HG03280 (cell line): ENCODE results near the gene PDLIM7.

Experiments used
- ATAC-seq: cut with Tn5 transposase; IDR thresholded peaks from one replicate; pipeline ENCODE4 v1.9.1; 2021; ENCODE audit warnings: mild to moderate bottlenecking, moderate library complexity; ENCODE audit not compliant: unreplicated experiment

PDLIM7 gene

DNA sequence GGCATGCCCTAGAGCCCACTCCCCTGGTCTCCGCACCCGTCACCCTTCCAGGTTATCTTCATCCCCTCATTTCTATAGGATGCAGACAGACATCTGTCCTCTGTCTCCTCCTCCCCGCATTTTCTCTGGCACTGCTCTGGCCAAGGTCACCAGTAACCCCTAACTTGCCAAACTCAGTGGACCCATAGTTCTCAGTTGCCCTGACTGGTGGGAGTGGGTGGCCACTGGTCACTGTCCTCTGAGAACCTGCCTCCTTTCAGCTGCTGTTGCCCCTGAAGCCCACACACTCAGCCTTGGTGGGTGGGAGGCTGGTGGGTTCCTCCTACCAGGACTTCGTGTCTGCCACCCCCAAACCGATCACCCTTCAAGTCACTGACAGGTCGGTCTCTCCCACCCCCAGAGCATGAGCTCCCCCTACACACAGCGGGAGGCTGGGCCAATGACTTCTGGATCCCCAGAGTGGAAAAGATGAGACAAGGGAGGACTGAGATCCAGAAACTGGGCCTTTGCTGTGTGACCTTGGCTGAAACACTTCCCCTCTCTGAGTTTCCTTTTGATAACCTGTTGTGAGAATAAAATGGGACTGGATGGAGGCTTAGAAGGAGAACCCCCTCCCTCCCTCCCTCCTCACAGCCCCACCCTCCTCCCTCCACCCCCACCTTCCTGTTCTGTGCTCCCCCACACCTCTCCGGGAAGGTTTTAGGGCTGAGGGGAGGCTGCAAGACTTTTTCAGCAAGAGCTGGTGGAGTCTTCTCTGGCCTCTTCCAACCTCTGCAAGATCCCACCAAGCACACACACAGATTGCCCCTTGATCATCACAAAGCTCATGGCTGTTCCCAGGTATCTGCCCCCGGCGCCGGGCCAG, 21.6 kb downstream of the PDLIM7 start:
- ATAC-seq = no peak

DNA sequence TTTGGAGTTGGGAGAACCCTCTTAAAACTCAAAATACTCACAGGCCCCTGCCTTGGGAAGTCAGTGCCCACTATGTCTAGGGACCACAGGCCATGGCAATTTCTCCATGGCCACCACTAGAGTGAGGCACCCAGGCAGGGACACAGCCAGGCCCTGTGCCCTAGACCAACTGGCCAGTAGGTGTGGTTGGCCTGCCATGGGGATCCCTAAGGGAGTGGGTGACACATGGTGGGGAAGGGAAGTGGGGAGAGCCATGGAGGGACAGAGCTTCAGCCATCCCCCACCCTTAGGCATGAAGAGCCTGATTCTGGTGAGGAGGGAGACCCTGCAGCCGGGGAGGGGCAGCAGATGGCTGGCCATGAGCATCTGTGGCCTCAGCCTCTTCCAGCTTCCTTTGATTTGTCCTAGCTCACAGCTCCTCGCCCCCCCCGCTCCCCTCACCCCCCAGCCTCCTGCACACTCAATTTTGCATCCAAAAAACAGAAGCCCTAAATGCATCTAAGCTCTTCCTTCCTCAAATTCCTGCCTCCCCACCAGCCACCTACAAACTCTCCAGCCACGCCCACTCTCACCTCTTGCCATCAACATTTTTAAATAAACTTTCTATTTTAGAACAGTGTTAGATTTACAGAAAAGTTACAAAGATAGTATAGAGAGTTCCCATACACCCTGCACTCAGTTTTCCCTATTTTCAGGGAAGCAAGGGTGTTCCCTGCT, 22.4 kb downstream of the PDLIM7 start:
- ATAC-seq = no peak

DNA sequence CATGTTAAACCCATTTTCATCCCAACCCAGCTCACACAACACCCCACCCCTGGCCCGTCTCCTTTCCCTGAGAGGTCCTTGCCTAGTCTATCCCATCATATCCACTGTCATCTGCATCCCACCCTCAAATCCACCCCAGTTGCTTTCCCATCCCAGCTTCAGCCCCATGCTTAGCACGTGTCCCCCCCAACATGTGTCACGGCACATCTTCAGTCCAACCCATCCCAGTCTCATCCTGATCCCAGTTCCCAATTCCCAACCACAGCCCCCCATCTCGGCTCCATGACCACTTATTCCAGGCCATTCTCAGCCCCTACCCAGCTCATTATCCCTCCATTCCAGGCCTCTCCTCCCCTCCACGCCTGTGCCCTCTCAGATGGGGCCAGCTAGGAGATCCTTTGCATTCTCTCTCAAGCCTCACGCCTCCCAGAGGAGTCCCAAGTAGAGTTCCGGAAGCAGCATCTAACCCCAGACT, 23.4 kb downstream of the PDLIM7 start:
- no peak for ATAC-seq

GRCh38 chr5:177473443-177474001, 23.9 kb downstream of the PDLIM7 start, which contains the start of gene DBN1:
DBN1 (minus strand) TSS chr5:177473634; CDS start chr5:177473521, 113 bp downstream.
- ATAC-seq = no peak

GRCh38 chr5:177472460-177473442, 24.7 kb downstream of the PDLIM7 start:
- ATAC-seq = peak; percentile 39

GRCh38 chr5:177471610-177472356, 25.6 kb downstream of the PDLIM7 start:
- ATAC-seq = no peak

- no peak for ATAC-seq
Observed at GRCh38 chr5:177470759-177471536, 26.5 kb downstream of the PDLIM7 start.

GRCh38 chr5:177469750-177470525, 27.5 kb downstream of the PDLIM7 start:
- no peak for ATAC-seq

DNA sequence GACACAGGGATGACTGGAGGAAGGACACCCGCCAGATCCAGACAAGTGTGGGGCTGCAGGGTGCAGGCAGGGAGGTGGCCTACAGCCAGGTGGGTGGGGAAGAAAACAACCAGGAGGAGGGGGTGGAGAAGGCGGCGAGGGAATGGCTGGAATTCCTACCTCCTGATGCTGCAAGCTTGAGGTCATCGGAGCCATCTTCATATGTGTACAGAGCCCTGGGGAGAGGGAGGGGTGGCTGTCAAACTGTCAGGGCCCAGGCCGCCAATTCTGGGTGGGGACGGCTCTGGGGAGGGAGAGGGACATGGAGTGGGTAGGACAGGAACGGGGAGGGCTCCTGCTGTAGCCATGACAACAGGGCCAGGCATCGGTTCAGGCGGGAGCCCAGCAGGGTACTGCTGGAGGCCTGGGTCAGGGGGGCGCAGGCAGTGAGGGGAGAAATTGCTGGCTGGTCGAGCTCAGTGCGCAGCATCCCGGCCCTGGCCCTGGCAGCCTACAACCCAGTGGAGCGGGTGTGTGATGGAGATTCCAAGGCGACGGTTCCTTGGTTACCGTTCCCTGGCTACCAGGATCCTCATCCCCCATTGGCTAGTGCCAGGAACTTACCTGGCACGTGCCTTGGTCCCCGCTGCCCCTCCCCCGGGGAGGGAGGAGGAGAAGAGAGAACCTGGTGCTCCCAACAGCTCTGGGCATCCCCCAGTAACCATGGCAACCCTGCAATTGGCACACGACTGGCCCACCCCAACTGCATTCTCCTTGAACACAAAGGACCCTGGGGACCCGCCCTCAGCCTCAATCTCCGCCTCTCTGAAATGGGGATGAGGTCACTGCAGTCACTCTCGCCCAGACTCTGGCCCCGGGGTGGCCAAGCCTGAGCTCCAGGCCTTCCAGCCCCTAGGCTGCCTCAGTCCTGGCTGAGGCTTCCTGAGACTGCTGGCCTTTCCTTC, 28.4 kb downstream of the PDLIM7 start:
- ATAC-seq = no peak

GRCh38 chr5:177468329-177468684, 29.1 kb downstream of the PDLIM7 start:
- ATAC-seq = no peak

DNA sequence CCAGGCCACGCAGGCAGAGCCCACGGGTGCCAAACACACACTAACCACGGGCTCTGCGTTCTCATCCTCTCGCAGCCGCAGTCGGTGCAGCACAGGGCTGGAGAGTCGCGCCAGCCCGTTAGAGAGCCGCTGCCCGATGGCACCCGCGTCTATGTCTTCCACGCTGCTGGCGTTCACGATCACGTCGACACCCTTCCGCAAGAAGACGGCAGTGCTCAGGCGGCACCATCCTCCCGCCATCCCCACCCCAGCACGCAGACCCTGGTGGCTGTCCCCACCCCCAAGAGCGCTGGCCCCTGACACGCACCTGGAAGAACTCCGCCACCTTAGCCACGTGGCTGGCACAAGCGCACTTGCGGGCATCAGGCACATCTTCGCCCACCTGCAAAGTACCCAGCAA, 30.0 kb downstream of the PDLIM7 start:
- no peak for ATAC-seq

GRCh38 chr5:177466861-177467260, 30.5 kb downstream of the PDLIM7 start:
- ATAC-seq = no peak

GRCh38 chr5:177465044-177465443, 32.4 kb downstream of the PDLIM7 start:
- ATAC-seq = no peak

DNA sequence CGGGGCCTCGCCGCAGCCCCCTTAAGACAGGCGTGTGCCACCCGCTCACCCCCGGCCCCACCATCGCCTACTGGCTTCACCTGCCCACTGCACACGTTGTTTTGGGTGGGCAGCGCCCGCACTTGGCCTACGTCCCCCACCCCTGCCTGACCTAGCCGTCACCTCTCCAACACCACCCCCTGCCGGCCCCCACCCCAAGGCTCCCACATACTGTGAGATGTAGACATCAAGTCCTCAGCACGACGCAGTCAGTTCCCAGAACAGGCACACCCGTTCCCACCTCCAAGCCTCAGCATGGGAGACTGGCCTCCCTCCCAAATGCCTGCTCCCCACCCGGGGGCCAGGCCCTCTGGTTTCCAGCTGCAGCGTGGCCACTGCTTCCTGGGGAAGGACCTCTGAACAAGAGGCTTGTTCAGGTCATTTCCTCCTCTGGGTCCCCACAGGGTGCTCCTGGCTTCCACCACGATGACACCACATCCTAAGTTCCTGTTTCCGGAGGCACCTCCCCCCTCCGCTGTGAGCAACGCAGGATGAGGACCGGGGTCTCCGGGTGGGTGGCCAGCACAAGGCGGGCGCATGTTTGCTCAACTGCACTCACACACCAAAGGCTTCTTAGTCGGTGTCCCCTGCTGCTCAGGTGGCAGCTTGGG, 35.3 kb downstream of the PDLIM7 start:
- ATAC-seq = no peak

DNA sequence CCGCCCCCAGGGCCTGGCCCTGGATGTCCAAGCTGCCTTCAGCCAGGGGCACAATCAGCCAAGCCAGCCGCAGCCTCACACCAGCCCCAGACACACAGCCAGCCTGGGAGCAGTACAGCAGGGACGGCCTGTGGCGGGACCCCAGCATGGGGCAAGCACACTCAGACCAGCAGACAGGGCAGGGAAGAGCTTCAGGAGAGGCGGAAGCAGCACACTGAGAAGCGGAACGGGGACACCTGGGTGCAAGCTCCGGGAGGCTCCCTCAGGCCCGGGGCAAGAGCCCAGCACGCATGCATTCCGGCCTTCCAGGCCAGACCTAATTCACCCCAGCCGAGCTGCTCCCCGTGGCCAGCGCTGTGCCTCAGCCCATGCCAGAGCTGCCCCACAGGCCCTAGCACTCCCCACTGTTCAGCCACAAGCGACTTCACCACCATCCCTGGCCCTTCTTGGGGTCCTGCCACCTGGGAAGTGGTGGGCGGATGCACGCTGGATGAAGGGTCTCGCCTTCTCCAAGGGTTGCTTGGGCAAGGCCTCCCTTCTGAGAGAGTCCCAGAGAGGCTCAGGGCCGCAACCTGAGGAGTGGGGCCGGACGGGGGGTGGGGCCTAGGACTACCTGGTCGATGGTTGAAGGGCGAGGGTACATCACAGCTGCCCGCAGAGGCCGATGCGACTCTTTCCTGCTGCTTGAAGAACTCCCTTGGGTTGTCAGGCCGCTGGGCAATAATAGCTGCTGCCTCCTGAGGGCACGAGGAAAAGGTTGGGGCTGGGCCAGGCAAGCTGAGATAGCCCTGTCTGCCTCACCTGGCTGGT, 37.4 kb downstream of the PDLIM7 start:
- ATAC-seq = no peak

GRCh38 chr5:177459357-177459756, 38.0 kb downstream of the PDLIM7 start:
- ATAC-seq = no peak
